Loucy (cell line): ENCODE data around the gene PRKCE.

Experiments used
- H2AFZ ChIP-seq: fragments of 200-600 bp; sonication (generic); 2 replicates; pipeline ENCODE4 v1.6.0; 2016; ENCODE audit warnings: antibody characterized with exemption, mild to moderate bottlenecking, low read length, moderate library complexity
- H3F3A ChIP-seq: fragments of 200-600 bp; 2 replicates; pipeline ENCODE4 v1.6.0; 2016; ENCODE audit warnings: antibody characterized with exemption, low read depth, mild to moderate bottlenecking
- H3K27me3 ChIP-seq: fragments of 200-600 bp; sonication (generic); 2 replicates; pipeline ENCODE4 v1.6.1; 2014; ENCODE audit warnings: low read length, mild to moderate bottlenecking; ENCODE audit not compliant: insufficient read depth, poor library complexity, severe bottlenecking
- H3K36me3 ChIP-seq: fragments of 200-600 bp; sonication (generic); 2 replicates; pipeline ENCODE4 v1.6.1; 2016; ENCODE audit warnings: low read length; ENCODE audit not compliant: insufficient read depth
- H3K4me1 ChIP-seq: fragments of 200-600 bp; sonication (generic); 2 replicates; pipeline ENCODE4 v1.5.1; 2014; ENCODE audit warnings: low read length, mild to moderate bottlenecking; ENCODE audit not compliant: insufficient read depth, poor library complexity, severe bottlenecking
- H3K4me2 ChIP-seq: fragments of 200-600 bp; sonication (generic); 2 replicates; pipeline ENCODE4 v1.6.0; 2014; ENCODE audit warnings: antibody characterized with exemption, low read length, low read depth, mild to moderate bottlenecking; ENCODE audit not compliant: poor library complexity, severe bottlenecking
- H3K4me3 ChIP-seq: fragments of 200-600 bp; sonication (generic); 2 replicates; pipeline ENCODE4 v1.5.1; 2014; ENCODE audit warnings: low read length, mild to moderate bottlenecking, mixed read lengths; ENCODE audit not compliant: poor library complexity, severe bottlenecking
- H3K79me2 ChIP-seq: fragments of 200-600 bp; sonication (generic); 2 replicates; pipeline ENCODE4 v1.6.1; 2014; ENCODE audit warnings: low read length; ENCODE audit not compliant: insufficient read depth
- H3K9ac ChIP-seq: fragments of 200-600 bp; sonication (generic); 2 replicates; pipeline ENCODE4 v1.6.0; 2014; ENCODE audit warnings: mild to moderate bottlenecking, low read depth, low read length, moderate library complexity; ENCODE audit not compliant: poor library complexity, severe bottlenecking
- H3K9me2 ChIP-seq: fragments of 200-600 bp; sonication (generic); replicated peaks from 2 replicates; pipeline ENCODE4 v1.6.1; 2016; ENCODE audit warnings: low read depth, low read length, mixed read lengths
- H3K9me3 ChIP-seq: fragments of 200-600 bp; sonication (generic); 2 replicates; pipeline ENCODE4 v1.6.1; 2014; ENCODE audit warnings: mild to moderate bottlenecking, antibody characterized with exemption, low read length, low read depth; ENCODE audit not compliant: insufficient read depth
- H4K20me1 ChIP-seq: fragments of 200-600 bp; sonication (generic); 2 replicates; pipeline ENCODE4 v1.6.0; 2014; ENCODE audit warnings: antibody characterized with exemption, low read length, mild to moderate bottlenecking; ENCODE audit not compliant: insufficient read depth, poor library complexity, severe bottlenecking
- CTCF ChIP-seq: fragments of 200-600 bp; sonication (generic); conservative IDR thresholded peaks from 2 replicates; pipeline ENCODE4 v1.5.1; 2014; ENCODE audit warnings: mild to moderate bottlenecking, antibody characterized with exemption, low read length
- EZH2phosphoT487 ChIP-seq: fragments of 200-600 bp; IDR thresholded peaks from 2 replicates; pipeline ENCODE4 v1.6.1; 2018; ENCODE audit warnings: antibody characterized with exemption, mild to moderate bottlenecking, moderate library complexity, borderline replicate concordance

PRKCE gene

GRCh38 chr2:45879936-45880335, 228.5 kb downstream of the PRKCE start:
- TF ChIP-seq CTCF (no peak), EZH2phosphoT487 (no peak)
- no peak overlapping the region for H3K9ac ChIP-seq
- H3K79me2 ChIP-seq, result peaks cover 31% of the 10 kb centered on the region; the same call in 1 of the 2 replicates
- no peak overlapping the region for H3K4me3 ChIP-seq
- H3F3A ChIP-seq, result no peaks in the 10 kb centered on the region
- H4K20me1 ChIP-seq, result no peaks in the 10 kb centered on the region
- H3K36me3 ChIP-seq, result peaks cover 24% of the 10 kb centered on the region
- no peaks in the 10 kb centered on the region for H3K27me3 ChIP-seq
- no peak overlapping the region for H2AFZ ChIP-seq
- H3K9me2 ChIP-seq, result no peaks in the 10 kb centered on the region
- H3K4me2 ChIP-seq, result no peak overlapping the region
- H3K4me1 ChIP-seq, result peaks cover 13% of the 10 kb centered on the region
- H3K9me3 ChIP-seq, result peaks cover 11% of the 10 kb centered on the region; the same call in 1 of the 2 replicates

DNA sequence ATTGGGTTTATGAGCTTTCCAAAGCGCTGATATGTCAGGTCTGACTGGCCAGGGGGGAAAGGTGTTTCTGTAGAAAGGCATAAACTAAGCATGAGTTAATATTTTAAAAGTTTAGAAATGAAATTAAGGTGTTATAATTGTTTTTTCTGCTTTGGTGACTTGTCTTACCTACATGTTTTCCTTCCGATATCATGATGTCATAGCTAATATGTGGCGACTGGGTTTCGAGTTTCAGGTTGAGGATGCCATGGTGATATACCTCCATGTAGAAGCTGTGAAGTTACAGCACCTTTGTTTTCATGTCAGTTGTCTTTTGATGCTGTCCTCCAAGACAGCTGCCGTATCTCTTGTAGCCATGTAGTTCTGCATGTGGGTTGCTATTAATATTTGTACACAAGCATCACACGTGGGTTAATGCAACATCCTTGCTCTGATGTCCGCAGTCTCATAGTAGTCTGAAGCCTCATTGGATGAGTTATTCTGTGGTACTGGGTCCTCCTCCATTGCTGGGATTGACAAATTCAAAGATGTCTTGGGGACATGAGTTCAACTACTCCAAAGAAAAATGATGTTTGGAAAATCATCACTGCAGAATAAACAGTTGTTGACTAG, 230.6 kb downstream of the PRKCE start:
- Histone ChIP-seq H3K27me3 (no peaks in the 10 kb centered on the region), H3F3A (peaks cover 13% of the 10 kb centered on the region), H3K9me3 (peaks cover under 1% of the 10 kb centered on the region; the same call in 1 of the 2 replicates), H3K4me2 (no peak overlapping the region), H3K4me1 (peaks cover 34% of the 10 kb centered on the region), H3K79me2 (peaks cover 31% of the 10 kb centered on the region; the same call in 1 of the 2 replicates), H3K9ac (no peak overlapping the region), H3K9me2 (no peaks in the 10 kb centered on the region), H3K36me3 (peaks cover 15% of the 10 kb centered on the region), H4K20me1 (no peaks in the 10 kb centered on the region), H3K4me3 (no peak overlapping the region), H2AFZ (no peak overlapping the region)
- TF ChIP-seq EZH2phosphoT487, result no peak
- no peak for TF ChIP-seq CTCF

DNA sequence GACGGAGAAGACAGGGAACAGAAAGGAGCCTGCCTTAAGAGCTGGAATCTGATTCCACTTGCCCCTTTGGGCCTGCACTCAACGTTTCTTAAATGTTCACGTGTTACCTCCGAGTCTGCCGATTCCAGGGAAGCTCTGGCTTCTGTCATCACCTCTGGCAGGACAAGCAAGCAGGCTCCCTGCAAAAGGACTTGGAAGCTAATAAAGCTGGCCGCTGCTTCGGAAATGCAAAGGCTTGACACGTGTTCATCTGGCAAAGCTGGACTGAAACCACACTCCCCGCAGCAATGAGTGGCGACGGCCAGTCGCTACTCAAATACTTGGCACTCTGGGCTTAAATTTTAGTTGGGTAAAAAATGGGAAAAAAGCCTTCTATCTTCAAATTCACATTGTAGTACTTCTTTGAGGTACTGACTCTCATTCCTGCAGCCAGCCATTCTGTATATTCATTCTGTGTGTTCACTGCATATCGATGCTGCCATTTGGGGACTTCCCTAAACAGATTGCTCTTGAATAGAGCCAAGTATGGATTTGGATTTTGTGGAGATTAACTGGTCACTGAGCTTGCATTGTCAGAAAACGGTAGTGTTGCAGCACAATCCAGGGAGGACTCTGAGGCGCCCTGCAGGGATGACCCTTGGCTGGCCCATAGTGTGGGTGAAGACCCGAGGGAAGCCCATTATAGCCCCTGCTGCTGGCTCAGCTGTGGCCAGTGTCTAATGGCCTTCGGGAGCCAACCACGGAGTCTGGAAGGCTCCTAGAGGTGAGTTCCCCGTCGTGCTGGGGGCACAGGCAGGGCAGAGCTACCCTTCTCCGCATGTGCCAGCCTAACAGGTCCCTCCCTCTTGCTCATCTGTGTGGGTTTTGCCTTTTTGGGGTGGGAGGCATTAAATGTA, 231.5 kb downstream of the PRKCE start:
- H3K9me3 ChIP-seq, result no peaks in the 10 kb centered on the region; the same call in 1 of the 2 replicates
- H3K27me3 ChIP-seq, result no peaks in the 10 kb centered on the region
- no peaks in the 10 kb centered on the region for H3K9me2 ChIP-seq
- no peak overlapping the region for H2AFZ ChIP-seq
- no peaks in the 10 kb centered on the region for H4K20me1 ChIP-seq
- no peak overlapping the region for H3K4me2 ChIP-seq
- TF ChIP-seq CTCF (no peak), EZH2phosphoT487 (no peak)
- no peak overlapping the region for H3K9ac ChIP-seq
- peaks cover 35% of the 10 kb centered on the region for H3K79me2 ChIP-seq
- peaks cover 12% of the 10 kb centered on the region for H3K36me3 ChIP-seq
- H3K4me3 ChIP-seq, result no peak overlapping the region
- peaks cover 13% of the 10 kb centered on the region for H3F3A ChIP-seq
- peaks cover 43% of the 10 kb centered on the region for H3K4me1 ChIP-seq
